ENCODE results near the gene MYO7B.

Gene MYO7B

DNA sequence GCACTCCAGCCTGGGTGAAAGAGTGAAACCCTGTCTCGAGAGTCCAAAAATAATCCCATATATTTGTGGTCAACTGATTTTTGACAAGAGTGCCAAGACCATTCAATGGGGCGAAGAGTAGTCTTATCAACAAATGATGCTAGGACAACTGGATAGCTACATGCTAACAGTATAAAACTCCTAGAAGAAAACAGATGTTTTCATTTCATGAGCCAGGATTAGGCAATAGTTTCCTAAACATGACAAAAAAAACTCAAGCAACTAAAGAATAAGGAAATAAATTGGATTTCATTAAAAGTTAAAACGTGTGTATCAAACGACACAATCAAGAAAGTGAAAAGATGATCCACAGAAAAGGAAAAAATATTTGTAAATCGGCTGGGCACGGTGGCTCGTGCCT lies 133.6 kb downstream of the MYO7B start:
- DNase-seq = no peak

DNA sequence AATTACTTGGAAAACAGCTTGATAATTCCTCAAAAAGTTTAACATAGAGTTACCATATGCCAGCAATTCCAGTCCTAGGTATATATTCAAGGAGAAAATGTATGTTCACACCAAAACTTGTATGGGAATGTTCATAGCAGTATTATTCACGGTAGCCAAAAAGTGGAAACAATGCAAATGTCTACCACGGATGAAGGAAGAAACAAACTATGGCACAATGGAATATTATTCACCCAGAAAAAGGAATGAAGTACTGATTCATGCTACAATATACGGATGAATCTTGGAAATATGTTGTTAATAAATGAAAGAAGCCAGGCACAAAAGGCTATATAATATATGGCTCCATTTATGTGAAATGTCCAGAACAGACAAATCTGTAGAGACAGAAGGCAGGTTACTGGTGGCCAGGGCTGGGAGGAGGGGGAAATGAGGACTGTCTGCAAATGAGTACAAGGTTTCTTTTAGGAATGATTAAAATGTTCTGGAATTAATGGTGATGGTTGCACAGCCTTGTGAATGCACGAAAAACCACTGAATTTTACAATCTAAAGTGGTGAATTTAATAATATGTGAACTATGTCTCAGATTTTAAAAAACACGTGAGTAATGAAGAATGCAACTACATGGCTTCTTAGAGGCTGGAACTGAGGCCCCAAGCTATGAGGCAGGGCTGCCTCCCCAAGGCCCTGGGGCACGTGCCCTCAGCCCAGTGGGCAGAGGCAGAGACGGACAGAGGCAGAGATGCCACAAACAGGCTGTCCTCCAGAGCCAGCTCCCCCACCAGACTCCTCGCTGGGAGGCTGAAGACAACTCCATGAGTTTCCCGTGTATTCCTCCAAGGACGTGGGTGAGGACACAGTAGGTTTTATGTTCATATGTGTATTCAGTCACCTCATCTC lies 134.8 kb downstream of the MYO7B start:
- no peak for DNase-seq

DNA sequence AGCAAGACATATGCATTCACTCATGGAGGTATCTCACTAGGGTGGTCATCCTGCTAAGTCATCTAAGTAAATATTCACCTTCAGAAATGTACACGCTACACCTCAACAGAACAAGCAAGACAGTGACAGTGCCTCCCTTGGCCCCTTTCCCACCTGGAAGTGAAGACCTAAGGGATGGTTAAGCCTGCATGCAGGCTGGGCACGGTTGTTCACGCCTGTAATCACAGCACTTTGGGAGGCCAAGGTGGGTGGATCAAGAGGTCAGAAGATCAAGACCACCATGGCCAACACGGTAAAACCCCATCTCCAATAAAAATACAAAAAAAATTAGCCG lies 135.4 kb downstream of the MYO7B start:
- DNase-seq = no peak

DNA sequence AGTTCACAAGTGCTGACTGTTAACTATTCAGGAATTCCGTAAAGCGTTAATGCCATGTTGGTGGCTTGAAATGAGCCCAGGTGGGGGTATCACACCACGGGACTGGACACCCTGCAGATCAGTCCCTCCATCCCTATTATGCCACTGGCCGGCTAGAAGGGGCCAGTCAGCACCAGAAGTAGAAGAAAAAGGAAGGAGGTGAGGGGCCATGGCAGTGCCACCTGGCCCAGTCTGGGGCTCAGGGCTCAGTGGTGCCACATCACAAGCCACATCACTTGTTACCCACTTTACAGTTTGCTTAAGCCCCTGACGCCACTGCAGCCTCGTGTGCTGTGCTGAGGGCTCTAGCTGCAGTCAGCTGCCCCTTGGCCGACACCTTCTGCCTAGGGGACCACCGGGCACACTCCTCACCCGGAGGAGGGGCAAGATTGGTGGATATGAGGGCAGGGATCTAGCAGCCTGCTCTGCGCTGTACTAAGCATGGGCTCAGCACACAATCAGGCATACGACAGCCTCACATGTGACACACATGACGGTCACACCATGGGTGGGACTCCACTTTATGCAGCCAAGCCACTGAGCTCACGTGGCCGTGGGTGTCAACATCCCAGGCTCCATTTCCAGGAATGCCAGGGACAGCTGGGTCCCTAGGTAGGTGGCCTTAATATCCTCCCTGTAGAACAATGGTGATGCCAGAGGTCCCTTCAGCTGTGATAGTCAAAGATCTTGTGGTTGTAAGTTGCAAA lies 136.2 kb downstream of the MYO7B start:
- no peak for DNase-seq

DNA sequence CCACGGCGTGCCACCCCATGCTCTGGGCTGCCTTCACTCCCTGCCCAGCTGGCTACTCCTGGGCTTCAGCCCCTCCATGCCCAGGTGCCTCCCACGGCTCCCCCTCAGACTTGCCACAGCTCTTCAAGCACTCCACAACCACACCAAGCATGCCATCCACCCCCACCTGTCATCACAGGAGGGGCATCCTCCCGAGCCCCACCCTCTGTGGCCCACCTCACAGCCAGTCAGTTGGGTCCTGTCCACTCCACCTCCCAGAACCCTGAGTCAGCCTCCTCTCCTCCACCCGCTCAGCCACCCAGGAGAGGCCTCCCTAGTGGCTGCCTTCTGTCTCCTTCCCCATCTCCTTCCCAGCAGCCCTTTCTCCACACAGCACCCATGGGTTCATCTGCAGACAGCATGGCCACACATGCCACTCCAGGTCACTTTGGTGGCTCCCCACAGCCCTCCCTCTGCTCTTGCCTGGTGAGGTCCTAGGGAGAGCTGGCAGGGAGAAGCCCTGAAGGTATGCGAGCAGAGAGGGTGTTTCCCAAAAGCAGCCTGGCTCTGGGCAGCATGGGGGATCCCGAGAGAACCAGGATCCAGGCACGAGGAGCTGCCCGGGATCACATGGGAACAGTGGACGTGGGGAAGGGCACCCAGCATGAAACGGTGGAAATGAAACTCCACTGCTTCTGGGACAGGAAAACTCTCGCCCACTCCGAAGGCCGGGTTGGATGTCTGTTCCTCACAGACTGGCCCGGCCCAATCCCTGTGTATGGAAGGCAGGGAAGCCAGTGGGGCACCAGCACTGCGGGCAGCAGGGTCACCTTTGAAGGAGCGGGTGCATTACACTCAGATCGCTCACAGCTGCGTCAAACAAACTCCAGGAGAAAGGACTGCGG lies 137.1 kb downstream of the MYO7B start:
- no peak for DNase-seq

DNA sequence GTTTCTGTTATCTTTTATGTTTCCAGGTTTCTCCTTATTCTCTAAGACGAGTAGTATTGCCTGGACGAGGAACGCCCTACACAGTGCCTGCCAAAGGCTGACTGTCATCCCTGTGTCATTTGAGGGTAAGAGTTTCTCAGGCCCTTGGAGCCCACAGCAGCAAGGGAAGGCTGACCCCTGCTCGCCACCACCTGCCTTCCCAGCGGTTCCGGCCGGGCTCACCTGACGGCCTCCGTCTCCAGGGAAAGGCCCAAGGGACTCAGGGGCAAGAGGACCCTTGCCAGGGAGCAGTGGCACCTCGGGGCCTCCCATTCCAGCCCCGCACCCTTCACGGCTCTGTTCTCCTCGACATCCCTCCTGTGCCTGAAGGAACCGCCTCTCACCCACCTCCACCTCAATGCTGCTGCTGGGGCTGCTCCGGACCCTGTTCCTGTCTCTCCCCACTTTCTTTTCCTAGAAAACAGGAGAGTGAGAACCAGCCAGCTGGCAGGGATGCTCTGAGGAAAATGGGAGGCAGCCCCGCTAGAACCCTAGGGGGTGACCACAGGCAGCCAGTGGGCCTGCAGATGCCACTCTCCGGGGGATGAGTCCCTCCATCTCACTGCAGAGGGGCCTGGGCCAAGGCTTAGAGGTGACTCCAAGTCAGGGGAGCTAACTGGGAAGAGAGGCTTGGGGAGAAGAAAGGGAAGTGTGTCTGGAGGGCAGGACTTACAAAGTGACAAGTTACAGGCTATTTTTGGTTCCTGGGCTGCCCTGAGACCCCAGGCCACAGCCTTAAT lies 138.0 kb downstream of the MYO7B start:
- no peak for DNase-seq

DNA sequence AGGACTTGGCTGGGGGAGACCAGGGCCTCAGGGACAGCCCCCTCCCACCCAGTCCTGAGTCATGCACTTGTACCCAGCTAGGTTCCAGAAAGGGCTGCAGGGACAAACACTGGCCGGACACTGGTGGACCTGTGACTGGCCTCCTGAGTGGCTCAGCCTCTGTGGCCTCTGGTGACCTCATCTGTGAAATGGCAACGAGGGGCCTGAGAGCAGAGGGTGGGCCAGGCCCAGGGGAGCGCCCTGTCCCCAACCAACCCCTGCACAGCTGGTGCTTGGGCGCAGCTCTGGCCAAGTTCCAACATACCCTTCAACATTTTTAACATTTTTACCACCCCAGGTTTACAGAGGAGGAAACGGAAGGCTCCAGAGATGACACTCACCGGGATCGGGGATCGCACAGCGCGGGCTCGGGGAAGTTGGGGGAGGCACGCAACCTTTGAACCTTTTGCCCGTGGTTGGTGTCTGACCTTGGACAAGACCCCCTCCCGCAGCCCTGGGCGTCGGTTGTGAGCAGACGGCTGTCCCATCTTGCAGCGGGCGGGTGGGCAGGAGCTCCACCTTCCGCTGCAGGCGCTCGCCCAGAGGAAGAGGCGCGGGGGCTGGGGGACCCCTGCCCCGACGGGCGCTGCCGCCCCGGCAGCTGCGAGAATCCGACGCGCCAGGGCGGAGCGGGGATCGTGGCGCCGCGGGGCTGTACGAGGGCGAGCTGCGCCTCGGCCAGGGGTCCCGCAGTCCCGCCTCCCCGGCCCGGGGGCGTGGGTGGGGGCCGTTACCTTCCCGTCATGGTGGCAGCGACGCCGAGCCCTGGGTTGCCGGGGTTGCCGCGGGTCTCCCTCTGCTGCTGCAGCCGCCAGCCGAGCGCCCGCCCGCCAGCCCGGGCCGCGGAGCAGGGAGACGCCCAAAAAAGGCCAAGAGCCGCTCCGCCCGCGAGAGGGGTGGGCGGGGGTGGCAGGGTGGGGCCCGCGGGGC lies 139.0 kb downstream of the MYO7B start:
- no peak for DNase-seq

DNA sequence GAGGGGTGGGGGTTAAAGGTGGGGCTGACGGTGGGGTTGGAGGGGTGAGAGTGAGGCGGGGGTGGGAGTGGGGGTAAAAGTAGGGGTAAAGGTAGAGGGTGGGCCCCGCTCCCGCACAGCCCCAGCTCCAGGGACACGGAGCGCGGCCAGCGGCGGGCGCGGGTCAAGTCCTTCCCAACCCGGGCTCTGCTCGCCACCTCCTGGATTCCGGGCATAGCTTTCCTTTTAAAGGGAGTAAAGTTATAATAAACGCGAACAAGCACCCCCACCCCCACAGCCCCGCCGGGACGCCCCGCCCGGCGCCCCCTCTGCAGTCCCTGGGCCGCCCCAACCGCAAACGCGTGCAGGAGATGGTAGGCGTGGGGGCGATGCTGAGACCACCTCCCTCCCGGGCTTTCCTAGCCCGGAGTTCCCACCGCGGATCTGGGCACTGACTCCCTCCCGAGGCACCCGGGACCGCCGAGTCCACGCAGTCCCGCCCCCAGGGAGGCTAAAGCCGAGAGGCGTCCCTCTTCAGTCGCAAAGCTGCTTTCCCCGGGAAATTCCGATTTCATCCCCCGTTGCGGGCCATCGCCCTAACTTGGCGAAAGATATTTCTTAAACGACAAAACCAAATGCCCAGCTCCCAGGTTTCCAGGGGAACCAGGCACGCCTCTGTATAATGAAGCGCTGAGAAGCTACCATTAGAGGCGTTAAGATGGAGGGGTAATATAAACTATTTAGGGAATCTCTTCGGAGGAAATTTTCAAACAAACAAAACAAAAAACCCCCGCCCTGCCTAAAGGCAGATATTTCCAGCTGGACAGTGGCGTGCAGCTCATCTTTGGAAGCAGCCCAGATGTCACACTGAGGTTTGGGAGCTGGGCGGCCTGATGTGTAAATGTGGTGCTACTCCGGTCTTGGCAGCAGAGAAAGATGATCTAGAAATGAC lies 140.1 kb downstream of the MYO7B start, which contains the start of gene LIMS2:
Gene LIMS2 (minus strand): TSS at position 200 of the 931 bp plus-strand sequence. CDS start 506 bp downstream, outside the sequence.
- DNase-seq = no peak

DNA sequence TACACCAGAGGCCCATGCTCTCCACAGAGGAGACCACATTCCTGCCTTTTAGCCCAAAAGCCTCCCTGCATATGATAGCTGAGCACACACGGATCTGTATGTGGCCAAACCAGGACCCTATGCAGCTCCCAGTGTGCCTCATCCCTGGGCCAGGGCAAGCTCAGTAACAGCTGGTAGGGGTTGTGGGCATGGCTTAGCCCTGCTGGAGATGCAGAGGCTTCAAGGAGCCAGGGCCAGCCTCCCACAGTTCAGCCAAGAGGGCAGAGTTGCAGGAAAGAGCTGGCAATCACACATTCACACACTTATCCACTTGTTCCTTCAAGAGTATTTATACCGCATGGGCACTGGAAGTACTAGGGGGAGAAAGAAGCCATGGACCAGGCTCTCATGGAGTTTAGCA lies 141.4 kb downstream of the MYO7B start:
- no peak for DNase-seq

DNA sequence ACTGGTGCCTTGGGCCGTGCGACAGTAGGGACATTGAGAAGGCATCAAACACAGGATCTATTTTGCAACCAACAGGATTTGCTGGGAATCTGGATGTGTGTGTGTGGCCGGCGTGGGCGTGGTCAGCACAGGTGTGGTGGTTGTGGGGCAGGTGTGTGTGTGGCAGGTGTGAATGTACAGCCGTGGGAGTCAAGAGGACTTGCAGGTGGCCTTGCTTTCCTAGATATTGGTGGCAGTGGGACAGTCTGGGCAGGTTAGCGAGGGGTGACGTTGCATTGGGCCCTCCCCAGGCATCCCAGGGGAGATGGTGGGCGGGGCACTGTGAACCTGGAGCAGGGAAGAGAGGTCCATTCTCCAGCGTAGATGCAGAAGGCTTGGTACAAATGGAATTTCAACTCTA lies 143.0 kb downstream of the MYO7B start:
- no peak for DNase-seq

DNA sequence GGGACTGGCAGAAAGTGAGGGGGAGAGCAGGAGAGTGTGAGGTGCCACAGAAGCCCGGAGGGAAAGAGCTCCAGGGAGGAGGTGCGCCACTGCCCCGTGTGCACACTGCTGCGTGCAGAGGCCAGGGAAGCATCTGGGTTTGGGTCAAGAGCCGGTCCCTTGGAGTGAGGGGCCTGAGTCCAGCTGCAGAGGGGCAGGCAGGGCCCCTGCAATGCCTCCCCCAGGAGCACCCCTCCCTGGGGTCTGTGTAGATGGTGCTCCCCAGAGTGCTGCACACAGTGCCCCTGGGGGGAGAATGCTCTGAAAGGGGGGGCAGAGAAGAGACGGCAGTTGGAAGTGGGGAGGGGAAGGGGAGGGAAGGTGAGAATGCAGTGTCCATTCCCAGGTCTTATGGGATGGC lies 143.5 kb downstream of the MYO7B start:
- DNase-seq = no peak

DNA sequence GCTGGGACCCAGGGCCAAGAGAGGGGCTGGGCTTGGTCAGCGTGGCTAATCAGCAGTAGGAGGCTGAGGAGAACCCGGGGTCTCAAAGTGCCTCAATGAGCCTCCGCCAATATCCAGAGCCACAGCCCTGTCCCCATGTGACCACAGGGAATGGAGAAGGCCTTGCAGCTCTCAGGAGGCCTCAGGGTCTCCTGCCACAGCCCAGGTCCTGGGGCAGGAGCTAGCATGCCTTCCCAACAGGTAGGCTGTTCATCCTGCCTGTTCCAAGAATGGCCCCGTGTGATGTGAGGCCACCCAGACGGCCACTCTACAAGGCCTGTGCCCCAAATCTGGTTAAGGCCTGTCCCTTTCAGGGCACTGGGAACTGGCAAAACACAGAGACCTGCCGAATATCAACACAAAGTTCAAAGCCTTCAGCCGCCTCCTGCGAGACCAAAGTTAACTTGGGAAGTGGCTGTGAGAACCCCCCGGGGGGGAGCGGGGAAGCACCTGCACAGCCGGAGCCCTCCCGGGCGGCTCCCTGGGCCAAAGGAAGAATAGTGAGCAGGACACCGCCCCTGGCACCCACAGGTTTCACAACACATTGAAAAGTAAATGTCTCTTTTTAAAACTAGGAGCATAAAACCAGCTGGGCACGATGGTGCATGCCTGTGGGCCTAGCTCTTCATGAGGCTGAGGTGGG lies 144.3 kb downstream of the MYO7B start:
- DNase-seq = no peak

DNA sequence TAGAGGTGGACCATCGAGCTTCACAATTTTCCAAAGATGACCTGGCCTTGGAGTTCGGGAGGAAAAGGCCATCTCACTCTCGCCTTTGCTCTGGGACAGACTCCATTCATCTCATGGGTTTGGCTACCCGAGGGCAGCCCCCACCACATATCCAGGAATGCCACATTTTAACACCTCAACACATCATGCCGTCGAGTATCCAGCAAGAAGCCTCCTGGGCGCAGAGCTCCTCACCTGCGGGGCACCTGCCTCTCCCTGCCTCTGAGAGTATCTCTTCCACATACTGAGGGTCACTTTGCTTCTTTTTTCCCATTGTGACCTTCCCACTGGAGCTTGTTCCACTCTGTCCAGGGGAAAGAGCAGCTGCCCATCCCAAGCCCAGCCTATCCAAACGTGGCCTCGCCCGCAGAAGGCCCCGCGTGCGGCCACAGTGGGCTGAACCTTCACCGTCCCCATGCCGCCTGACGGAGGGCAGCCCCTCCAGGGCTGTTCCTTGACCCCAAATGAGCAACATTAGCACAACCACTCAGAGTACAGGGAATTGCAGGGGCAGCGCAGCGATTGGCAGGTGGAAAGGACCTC lies 145.3 kb downstream of the MYO7B start:
- no peak for DNase-seq

DNA sequence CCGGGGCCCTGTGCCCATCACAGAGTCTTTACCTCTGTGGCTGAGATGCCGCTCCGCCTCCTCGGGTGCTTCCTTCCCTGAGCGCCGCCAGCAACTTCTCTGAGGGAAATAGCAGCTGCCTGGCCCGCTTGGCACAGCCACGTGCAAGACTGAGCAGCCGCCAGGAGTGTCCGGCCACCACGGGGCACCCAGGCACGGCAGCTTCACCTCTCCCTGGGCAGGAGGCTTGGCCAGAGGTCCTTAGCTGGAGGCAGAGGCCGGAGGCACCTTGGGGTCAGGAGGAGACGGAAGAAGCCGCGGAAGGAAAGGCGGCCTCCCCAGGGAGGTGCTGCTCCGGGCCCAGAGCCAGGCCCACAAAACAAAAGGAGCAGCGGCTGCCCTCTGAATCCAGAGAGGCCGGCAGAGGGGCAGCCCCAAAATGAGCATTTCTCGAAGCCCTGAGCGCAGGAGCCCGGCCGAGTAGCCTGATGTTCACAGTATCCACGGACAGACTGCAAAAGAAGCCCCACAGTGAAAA lies 145.9 kb downstream of the MYO7B start:
- DNase-seq = no peak

DNA sequence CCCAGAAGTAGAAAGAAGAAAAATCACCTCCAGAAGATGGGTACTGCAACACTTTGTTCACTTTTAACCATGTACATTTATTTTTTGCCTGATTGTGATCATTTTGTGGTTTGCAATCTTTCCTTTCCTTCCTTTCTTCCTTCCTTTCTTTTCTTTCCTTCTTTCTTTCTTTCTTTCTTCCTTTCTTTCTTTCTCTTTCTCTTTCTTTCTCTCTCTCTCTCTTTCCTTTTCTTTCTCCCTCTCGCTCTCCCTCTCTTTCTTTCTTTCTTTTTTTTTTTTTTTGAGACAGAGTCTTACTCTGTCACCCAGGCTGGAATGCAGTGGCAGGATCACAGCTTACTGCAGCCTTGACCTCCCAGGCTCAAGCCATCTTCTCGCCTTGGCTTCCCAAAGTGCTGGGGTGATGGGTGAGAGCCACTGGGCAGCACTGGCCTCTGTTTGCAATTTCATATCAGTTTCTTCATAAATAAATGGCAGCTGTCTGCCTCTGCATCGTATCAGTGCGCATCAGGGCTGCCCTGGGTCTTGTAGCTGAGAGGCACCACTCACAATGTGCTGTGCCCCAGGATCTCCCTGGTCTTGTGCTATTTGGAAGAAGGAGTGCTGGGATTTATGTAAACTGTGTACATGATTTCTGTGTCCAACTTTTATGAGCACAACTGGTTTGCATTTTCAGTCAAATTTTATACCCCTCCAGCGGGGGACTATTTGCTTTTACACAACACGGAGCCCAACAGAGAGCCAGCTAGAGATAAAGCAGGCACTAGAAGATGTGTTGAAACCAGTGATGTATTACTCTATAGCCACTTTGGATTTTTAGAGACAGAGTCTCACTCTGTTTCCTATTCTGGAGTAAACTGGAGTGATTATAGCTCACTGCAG lies 146.7 kb downstream of the MYO7B start:
- no peak for DNase-seq

DNA sequence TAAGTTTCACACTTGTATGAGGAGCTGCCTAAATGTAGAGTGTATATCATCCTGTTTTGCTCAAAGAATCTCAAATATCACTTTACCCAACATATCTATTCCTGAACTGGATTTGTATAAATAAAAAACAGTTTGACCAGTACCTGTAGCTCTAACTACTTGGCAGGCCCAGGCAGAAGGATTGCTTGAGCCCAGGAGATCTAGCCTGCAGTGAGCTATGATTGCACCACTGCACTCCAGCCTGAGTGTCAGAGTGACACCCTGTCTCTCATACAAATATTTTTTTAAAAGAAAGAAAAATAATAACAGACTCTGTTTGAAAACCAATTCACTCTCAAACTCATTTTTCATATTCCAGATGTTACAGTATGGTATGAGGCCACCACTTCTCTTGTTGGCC lies 147.6 kb downstream of the MYO7B start:
- DNase-seq = no peak

DNA sequence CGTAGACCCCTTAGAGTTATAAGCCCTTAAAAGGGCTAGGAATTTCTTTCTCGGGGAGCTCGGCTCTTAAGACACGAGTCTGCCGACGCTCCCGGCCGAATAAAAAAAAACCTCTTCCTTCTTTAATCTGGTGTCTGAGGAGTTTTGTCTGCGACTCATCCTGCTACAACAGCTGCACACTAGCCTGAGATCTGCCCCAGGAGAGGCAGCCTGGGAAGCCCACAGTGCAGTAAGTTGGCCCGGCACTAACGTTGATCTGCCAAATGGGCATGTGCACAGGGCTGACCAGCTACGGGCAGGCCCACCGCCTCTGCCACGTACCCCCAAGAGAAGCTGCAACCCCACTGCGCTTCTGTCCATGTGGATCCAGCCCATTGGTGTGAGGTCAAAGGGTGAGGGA lies 148.3 kb downstream of the MYO7B start:
- DNase-seq = no peak
